ENCODE results near the gene CLPSL1. TPM values are rescaled to one million over a fixed set of nuclear protein-coding genes. Genes with fewer than 3 reads are reported as not detected.
"Not testable (repeated sequence)": the region's sequence is repeated elsewhere in the genome, so short reads cannot be mapped to it uniquely, and the experiment has no call there.

Gene CLPSL1, protein sequence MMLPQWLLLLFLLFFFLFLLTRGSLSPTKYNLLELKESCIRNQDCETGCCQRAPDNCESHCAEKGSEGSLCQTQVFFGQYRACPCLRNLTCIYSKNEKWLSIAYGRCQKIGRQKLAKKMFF
- not detected in 2 replicates for total RNA-seq

GRCh38 chr6:35780719-35781118 lies at the start of gene CLPSL1:
Gene CLPSL1 (plus strand): TSS chr6:35781019. CDS start chr6:35781111, 92 bp downstream.
- DNase-seq, result no peak
- Mint-ChIP-seq H3K4me1 (peaks cover 3% of the 10 kb centered on the region), H3K27me3 (peaks cover 37% of the 10 kb centered on the region), H3K9me3 (no peaks in the 10 kb centered on the region), H3K36me3 (ENCODE audit: low read depth) (no peaks in the 10 kb centered on the region), H3K4me3 (no peak within 1 kb of the TSS), H3K27ac (no peak within 1 kb of the TSS)
- intact Hi-C loops (cut with micrococcal nuclease), result no loop called here

DNA sequence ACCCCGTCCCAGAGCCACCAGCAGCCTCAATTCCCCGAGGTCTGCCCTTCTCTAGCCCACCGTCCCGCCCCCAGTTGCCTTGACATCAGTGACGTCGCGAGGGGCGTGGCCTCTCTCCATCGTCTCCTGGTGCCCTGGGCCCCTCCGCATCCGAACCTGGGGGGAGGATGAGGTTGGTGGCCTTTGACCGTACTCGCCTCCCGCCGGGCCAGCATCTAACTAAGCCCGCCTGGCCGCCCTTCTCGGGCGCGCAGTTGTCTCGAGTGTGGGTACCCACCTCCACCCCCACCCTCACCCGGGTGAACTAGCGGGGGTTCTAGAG lies 49.4 kb upstream of the CLPSL1 start:
- Mint-ChIP-seq H3K4me3 (peak overlapping the region; percentile 90), H3K9me3 (no peaks in the 10 kb centered on the region), H3K27me3 (no peaks in the 10 kb centered on the region), H3K4me1 (peaks cover 60% of the 10 kb centered on the region), H3K36me3 (ENCODE audit: low read depth) (no peaks in the 10 kb centered on the region), H3K27ac (peak overlapping the region; percentile 94)
- peak; percentile 99 for DNase-seq
- intact Hi-C loops (cut with micrococcal nuclease), result loop anchor here (5.0 kb wide), 1 partner anchor 129 kb away; no protein-coding TSS in a partner anchor

- Mint-ChIP-seq H3K4me1 (peaks cover 56% of the 10 kb centered on the region), H3K27me3 (no peaks in the 10 kb centered on the region), H3K27ac (peak overlapping the region; percentile 94), H3K9me3 (no peaks in the 10 kb centered on the region), H3K36me3 (ENCODE audit: low read depth) (no peaks in the 10 kb centered on the region), H3K4me3 (peak overlapping the region; percentile 90)
- intact Hi-C loops (cut with micrococcal nuclease), result loop anchor here (1.0 to 5.0 kb wide), 3 partner anchors 13 to 130 kb away; no protein-coding TSS in a partner anchor
- peak; percentile 98 for DNase-seq
These were observed 48.9 kb upstream of the CLPSL1 start for GRCh38 chr6:35731736-35732532.

GRCh38 chr6:35733633-35734032 lies 47.2 kb upstream of the CLPSL1 start:
- Mint-ChIP-seq H3K36me3 (ENCODE audit: low read depth) (no peaks in the 10 kb centered on the region), H3K9me3 (no peaks in the 10 kb centered on the region), H3K27me3 (no peaks in the 10 kb centered on the region), H3K4me3 (no peak overlapping the region), H3K27ac (no peak overlapping the region), H3K4me1 (peaks cover 49% of the 10 kb centered on the region)
- no peak for DNase-seq
- intact Hi-C loops (cut with micrococcal nuclease), result loop anchor here (2.0 to 5.0 kb wide), 2 partner anchors 15 to 131 kb away; no protein-coding TSS in a partner anchor

DNA sequence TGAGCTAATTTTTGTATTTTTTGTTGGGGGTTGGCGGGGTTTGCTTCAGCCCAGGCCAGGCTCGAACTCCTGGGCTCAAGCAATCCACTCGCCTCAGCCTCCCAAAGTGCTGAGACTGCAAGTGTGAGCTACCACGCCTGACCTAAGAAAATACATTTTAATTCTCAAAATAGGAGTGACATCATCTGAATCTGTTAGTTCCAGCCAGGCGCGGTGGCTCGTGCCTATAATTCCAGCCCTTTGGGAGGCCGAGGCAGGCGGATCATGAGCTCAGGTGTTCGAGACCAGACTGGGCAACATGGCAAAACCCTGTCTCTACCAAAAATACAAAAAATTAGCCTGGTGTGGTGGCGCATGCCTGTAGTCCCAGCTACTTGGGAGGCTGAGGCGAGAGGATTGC lies 46.5 kb upstream of the CLPSL1 start:
- not testable (repeated sequence) for H3K9me3 Mint-ChIP-seq; DNase-seq; H3K27me3 Mint-ChIP-seq; H3K36me3 Mint-ChIP-seq (ENCODE audit: low read depth); H3K4me3 Mint-ChIP-seq; H3K27ac Mint-ChIP-seq
- intact Hi-C loops (cut with micrococcal nuclease), result loop anchor here (5.0 kb wide), 1 partner anchor 132 kb away; no protein-coding TSS in a partner anchor
- H3K4me1 Mint-ChIP-seq, result peaks cover 43% of the 10 kb centered on the region

DNA sequence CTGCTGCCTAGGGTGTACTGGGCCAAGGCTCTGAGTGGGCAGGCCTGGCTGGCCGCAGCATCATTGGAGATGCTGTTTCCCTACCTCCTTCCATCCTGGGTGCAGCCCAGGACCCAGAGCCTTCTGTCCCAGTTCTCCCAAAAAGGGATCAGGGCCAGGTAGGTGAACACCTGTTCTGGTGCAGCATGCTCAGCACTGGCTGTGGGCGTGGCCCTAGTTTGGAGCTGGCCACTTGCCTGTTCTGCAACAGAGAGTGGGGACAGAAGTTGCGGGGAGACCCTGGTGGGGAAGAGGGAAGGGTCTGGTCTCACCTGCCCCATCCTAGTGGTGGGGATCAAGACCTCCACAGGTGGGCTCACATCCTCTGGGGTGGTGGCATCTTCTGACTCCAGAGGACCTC lies 45.4 kb upstream of the CLPSL1 start:
- H3K4me1 Mint-ChIP-seq, result peaks cover 35% of the 10 kb centered on the region
- H3K9me3 Mint-ChIP-seq, result no peaks in the 10 kb centered on the region
- no peaks in the 10 kb centered on the region for H3K36me3 Mint-ChIP-seq (ENCODE audit: low read depth)
- intact Hi-C loops (cut with micrococcal nuclease), result no loop called here
- no peaks in the 10 kb centered on the region for H3K27me3 Mint-ChIP-seq
- no peak for DNase-seq
- no peak overlapping the region for H3K4me3 Mint-ChIP-seq
- H3K27ac Mint-ChIP-seq, result no peak overlapping the region

GRCh38 chr6:35736253-35736894 lies 44.4 kb upstream of the CLPSL1 start:
- H3K9me3 Mint-ChIP-seq, result no peaks in the 10 kb centered on the region
- intact Hi-C loops (cut with micrococcal nuclease), result loop anchor here (1.0 kb wide), 1 partner anchor 67 kb away; no protein-coding TSS in a partner anchor
- H3K27me3 Mint-ChIP-seq, result no peaks in the 10 kb centered on the region
- H3K36me3 Mint-ChIP-seq (ENCODE audit: low read depth), result no peaks in the 10 kb centered on the region
- no peak overlapping the region for H3K4me3 Mint-ChIP-seq
- peaks cover 30% of the 10 kb centered on the region for H3K4me1 Mint-ChIP-seq
- H3K27ac Mint-ChIP-seq, result no peak overlapping the region
- DNase-seq, result peak; percentile 96

- intact Hi-C loops (cut with micrococcal nuclease), result loop anchor here (1.0 kb wide), 3 partner anchors 68 to 214 kb away; no protein-coding TSS in a partner anchor
- H3K36me3 Mint-ChIP-seq (ENCODE audit: low read depth), result no peaks in the 10 kb centered on the region
- H3K27me3 Mint-ChIP-seq, result no peaks in the 10 kb centered on the region
- H3K4me3 Mint-ChIP-seq, result no peak within 1 kb of the TSS
- H3K9me3 Mint-ChIP-seq, result no peaks in the 10 kb centered on the region
- DNase-seq, result no peak
- H3K27ac Mint-ChIP-seq, result peak within 1 kb of the TSS; percentile 27
- peaks cover 29% of the 10 kb centered on the region for H3K4me1 Mint-ChIP-seq
These were observed 43.8 kb upstream of the CLPSL1 start, which contains the start of gene ARMC12 for GRCh38 chr6:35736982-35737412. Gene ARMC12 (plus strand): TSS chr6:35737032. CDS start chr6:35737109, 77 bp downstream.

GRCh38 chr6:35737413-35738211 lies 43.2 kb upstream of the CLPSL1 start:
- peak; percentile 80 for DNase-seq
- H3K4me1 Mint-ChIP-seq, result peaks cover 23% of the 10 kb centered on the region
- H3K27ac Mint-ChIP-seq, result peak overlapping the region; percentile 27
- no peaks in the 10 kb centered on the region for H3K27me3 Mint-ChIP-seq
- no peaks in the 10 kb centered on the region for H3K9me3 Mint-ChIP-seq
- no peak overlapping the region for H3K4me3 Mint-ChIP-seq
- intact Hi-C loops (cut with micrococcal nuclease), result loop anchor here (1.0 kb wide), 2 partner anchors 153 to 214 kb away; no protein-coding TSS in a partner anchor
- H3K36me3 Mint-ChIP-seq (ENCODE audit: low read depth), result no peaks in the 10 kb centered on the region

DNA sequence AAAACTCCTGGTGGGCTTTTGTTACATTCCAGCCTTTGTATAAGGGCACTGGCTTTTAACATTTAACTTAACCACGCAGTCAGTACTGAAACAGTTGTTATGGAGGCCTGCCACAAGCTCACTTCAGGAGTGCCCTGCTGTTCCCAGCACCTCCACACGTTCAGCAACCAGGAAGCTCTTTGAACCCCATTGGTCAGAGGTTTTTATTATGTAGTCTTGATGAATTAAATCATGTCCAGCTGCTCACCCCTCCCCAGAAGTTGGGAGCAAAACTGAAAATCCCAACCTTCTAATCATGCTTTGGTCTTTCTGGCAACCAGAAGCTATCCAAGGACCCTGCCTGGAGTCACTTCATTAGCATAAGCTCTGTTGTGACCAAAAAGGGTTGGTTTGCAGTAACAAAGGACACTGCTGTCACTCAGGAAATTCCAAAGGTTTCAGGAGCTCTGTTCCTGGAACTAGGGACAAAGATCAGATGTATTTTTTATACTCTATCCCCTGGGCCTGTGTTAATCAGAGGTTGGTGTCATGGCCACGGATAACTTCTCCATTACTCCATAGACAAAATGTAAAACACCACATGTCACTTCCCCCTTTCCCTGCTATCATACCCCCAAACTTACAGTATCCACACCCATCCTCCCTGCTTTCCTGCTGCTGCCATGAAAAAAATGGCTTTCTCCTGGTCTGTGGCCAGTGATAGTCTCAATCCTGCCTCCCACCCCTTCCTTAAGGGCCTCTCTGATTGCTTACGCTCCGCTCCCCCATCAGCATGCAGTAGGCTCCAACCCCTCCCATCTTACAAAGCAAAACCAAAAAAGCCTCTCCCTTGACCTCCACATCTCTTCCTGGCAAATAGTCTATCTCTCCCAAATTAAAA lies 40.9 kb upstream of the CLPSL1 start:
- Mint-ChIP-seq H3K9me3 (no peaks in the 10 kb centered on the region), H3K4me3 (no peak overlapping the region), H3K27me3 (no peaks in the 10 kb centered on the region), H3K4me1 (peaks cover 16% of the 10 kb centered on the region), H3K36me3 (ENCODE audit: low read depth) (no peaks in the 10 kb centered on the region), H3K27ac (no peak overlapping the region)
- DNase-seq, result no peak
- intact Hi-C loops (cut with micrococcal nuclease), result no loop called here

- no peak overlapping the region for H3K27ac Mint-ChIP-seq
- no peak overlapping the region for H3K4me3 Mint-ChIP-seq
- peaks cover 2% of the 10 kb centered on the region for H3K27me3 Mint-ChIP-seq
- H3K36me3 Mint-ChIP-seq (ENCODE audit: low read depth), result no peaks in the 10 kb centered on the region
- peaks cover 3% of the 10 kb centered on the region for H3K9me3 Mint-ChIP-seq
- DNase-seq, result no peak
- intact Hi-C loops (cut with micrococcal nuclease), result no loop called here
- H3K4me1 Mint-ChIP-seq, result no peaks in the 10 kb centered on the region
These were observed 38.0 kb upstream of the CLPSL1 start for GRCh38 chr6:35742842-35743241.

DNA sequence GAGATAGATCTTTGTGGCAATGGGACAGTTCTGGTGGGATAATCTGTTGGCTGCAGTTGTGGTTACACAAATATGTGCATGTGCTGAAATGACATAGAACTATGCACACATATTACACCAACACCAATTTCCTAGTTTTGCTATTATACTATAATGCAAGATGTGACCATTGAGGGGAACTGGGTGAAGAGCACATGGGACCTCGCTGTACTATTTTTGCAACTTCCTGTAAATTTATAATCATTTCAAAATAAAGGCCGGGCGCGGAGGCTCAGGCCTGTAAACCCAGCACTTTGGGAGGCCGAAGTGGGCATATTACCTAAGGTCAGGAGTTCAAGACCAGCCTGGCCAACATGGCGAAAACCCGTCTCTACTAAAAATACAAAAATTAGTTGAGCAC lies 35.3 kb upstream of the CLPSL1 start:
- H3K36me3 Mint-ChIP-seq (ENCODE audit: low read depth), result no peaks in the 10 kb centered on the region
- H3K27ac Mint-ChIP-seq, result no peak overlapping the region
- no peaks in the 10 kb centered on the region for H3K4me1 Mint-ChIP-seq
- peaks cover 2% of the 10 kb centered on the region for H3K27me3 Mint-ChIP-seq
- peaks cover 7% of the 10 kb centered on the region for H3K9me3 Mint-ChIP-seq
- H3K4me3 Mint-ChIP-seq, result no peak overlapping the region
- intact Hi-C loops (cut with micrococcal nuclease), result no loop called here
- DNase-seq, result no peak

All from activated CD4-positive, alpha-beta T cell treated with anti-CD3 and anti-CD28 coated beads, Interleukin-2, amount 10 ng/mL, durations not matched to agents 24 days and 14 days (primary cell).